SK-N-SH treated with all-trans-retinoic acid at 6 μM for 48 hours (cell line): ENCODE results near the gene ZNF354B.

Experiments used
- ATAC-seq: fragments of 200-7000 bp; cut with Tn5 transposase; 3 replicates; pipeline ENCODE4 v1.9.1; 2020; ENCODE audit warnings: mild to moderate bottlenecking, moderate library complexity
- ARNTL ChIP-seq: fragments of 450-650 bp; formaldehyde crosslinking; IDR thresholded peaks from 2 replicates; pipeline ENCODE4 v1.5.0; 2020; ENCODE audit warnings: low read depth, mild to moderate bottlenecking, moderate library complexity, borderline replicate concordance
- BACH2 ChIP-seq: fragments of 250-450 bp; sonication (Bioruptor Pico); IDR thresholded peaks from 2 replicates; pipeline ENCODE4 v1.9.0; 2021; ENCODE audit warnings: mild to moderate bottlenecking, borderline replicate concordance
- CREB5 ChIP-seq: fragments of 250-450 bp; sonication (Bioruptor Pico); IDR thresholded peaks from 2 replicates; pipeline ENCODE4 v1.5.1; 2020; ENCODE audit warnings: low read depth, mild to moderate bottlenecking, moderate library complexity
- CSDC2 ChIP-seq: fragments of 250-450 bp; sonication (Bioruptor Pico); IDR thresholded peaks from 2 replicates; pipeline ENCODE4 v1.5.0; 2020; ENCODE audit warnings: mild to moderate bottlenecking, moderate library complexity
- CSRNP3 ChIP-seq: fragments of 250-450 bp; sonication (Bioruptor Pico); IDR thresholded peaks from 2 replicates; pipeline ENCODE4 v1.5.1; 2021; ENCODE audit warnings: mild to moderate bottlenecking, moderate library complexity
- ESRRG ChIP-seq: fragments of 250-450 bp; sonication (Bioruptor Pico); IDR thresholded peaks from 2 replicates; pipeline ENCODE4 v1.6.1; 2021; ENCODE audit warnings: mild to moderate bottlenecking
- GLIS3 ChIP-seq: fragments of 250-450 bp; sonication (Bioruptor Pico); IDR thresholded peaks from 2 replicates; pipeline ENCODE4 v1.5.0; 2020; ENCODE audit warnings: mild to moderate bottlenecking, moderate library complexity
- ISL1 ChIP-seq: fragments of 250-450 bp; sonication (Bioruptor Pico); IDR thresholded peaks from 2 replicates; pipeline ENCODE4 v2.1.2; 2022; ENCODE audit warnings: mild to moderate bottlenecking, moderate library complexity
- PPARA ChIP-seq: fragments of 250-450 bp; sonication (Bioruptor Pico); IDR thresholded peaks from 2 replicates; pipeline ENCODE4 v1.5.0; 2020; ENCODE audit warnings: mild to moderate bottlenecking, borderline replicate concordance
- RARB ChIP-seq: fragments of 250-450 bp; sonication (Bioruptor Pico); IDR thresholded peaks from 2 replicates; pipeline ENCODE4 v1.8.0; 2021; ENCODE audit warnings: mild to moderate bottlenecking, moderate library complexity
- SNAI2 ChIP-seq: fragments of 250-450 bp; sonication (Bioruptor Pico); IDR thresholded peaks from 2 replicates; pipeline ENCODE4 v1.5.0; 2020; ENCODE audit warnings: mild to moderate bottlenecking, moderate library complexity
- ZC3H10 ChIP-seq: fragments of 250-450 bp; sonication (Bioruptor Pico); IDR thresholded peaks from 2 replicates; pipeline ENCODE4 v1.5.1; 2021; ENCODE audit warnings: mild to moderate bottlenecking, moderate library complexity
- ZFP3 ChIP-seq: fragments of 250-450 bp; sonication (Bioruptor Pico); IDR thresholded peaks from 2 replicates; pipeline ENCODE4 v1.5.0; 2020; ENCODE audit warnings: mild to moderate bottlenecking, moderate library complexity
- ZFP30 ChIP-seq: fragments of 450-650 bp; formaldehyde crosslinking; IDR thresholded peaks from 2 replicates; pipeline ENCODE4 v1.5.0; 2022; ENCODE audit warnings: mild to moderate bottlenecking, moderate library complexity
- ZNF565 ChIP-seq: fragments of 450-650 bp; formaldehyde crosslinking; conservative IDR thresholded peaks from 2 replicates; pipeline ENCODE4 v1.5.0; 2020; ENCODE audit warnings: low read depth, mild to moderate bottlenecking, moderate library complexity
- ZNF8 ChIP-seq: fragments of 450-650 bp; formaldehyde crosslinking; IDR thresholded peaks from 2 replicates; pipeline ENCODE4 v1.5.0; 2020; ENCODE audit warnings: mild to moderate bottlenecking, moderate library complexity
- TF ChIP-seq, protein P1 (sequence below): fragments of 250-450 bp; sonication (Bioruptor Pico); IDR thresholded peaks from 2 replicates; pipeline ENCODE4 v1.8.0; 2021; ENCODE audit warnings: low read depth, mild to moderate bottlenecking, moderate library complexity, borderline replicate concordance
- TF ChIP-seq, protein P2 (sequence below): fragments of 250-450 bp; sonication (Bioruptor Pico); IDR thresholded peaks from 2 replicates; pipeline ENCODE4 v1.8.0; 2020; ENCODE audit warnings: mild to moderate bottlenecking, moderate library complexity, borderline replicate concordance

ZNF354B gene

DNA sequence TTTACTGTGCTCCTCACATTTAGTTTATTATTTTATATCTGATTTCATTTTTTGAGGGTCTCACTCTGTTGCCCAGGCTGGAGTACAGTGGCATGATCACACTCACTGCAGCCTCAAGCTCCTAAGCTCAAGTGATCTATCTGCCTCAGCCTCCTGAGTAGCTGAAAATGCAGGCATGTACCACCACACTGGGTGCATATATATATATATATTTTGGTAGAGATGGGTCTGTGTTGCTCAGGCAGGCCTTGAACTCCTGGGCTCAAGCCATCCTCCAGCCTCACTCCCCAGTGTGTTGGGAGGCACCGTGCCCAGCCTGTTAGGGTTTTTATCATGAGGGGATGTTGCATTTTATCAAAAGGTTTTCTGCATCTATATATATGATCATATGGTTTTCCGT is 39.8 kb upstream of the ZNF354B start (continued):
- TF ChIP-seq, protein P1, sequence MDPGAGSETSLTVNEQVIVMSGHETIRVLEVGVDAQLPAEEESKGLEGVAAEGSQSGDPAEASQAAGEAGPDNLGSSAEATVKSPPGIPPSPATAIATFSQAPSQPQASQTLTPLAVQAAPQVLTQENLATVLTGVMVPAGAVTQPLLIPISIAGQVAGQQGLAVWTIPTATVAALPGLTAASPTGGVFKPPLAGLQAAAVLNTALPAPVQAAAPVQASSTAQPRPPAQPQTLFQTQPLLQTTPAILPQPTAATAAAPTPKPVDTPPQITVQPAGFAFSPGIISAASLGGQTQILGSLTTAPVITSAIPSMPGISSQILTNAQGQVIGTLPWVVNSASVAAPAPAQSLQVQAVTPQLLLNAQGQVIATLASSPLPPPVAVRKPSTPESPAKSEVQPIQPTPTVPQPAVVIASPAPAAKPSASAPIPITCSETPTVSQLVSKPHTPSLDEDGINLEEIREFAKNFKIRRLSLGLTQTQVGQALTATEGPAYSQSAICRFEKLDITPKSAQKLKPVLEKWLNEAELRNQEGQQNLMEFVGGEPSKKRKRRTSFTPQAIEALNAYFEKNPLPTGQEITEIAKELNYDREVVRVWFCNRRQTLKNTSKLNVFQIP (CRISPR knock-in tag), result no peak
- TF ChIP-seq RARB, result no peak
- TF ChIP-seq CREB5 (CRISPR knock-in tag), result no peak
- no peak for TF ChIP-seq CSRNP3
- TF ChIP-seq CSDC2 (CRISPR knock-in tag), result no peak
- TF ChIP-seq ZC3H10 (CRISPR knock-in tag), result no peak

- ATAC-seq, result no peak
- TF ChIP-seq SNAI2 (no peak), ZNF8 (CRISPR knock-in tag) (no peak), CREB5 (CRISPR knock-in tag) (no peak), PPARA (CRISPR knock-in tag) (no peak), ZNF565 (CRISPR knock-in tag) (no peak), ZFP3 (no peak), ARNTL (CRISPR knock-in tag) (no peak), ISL1 (CRISPR knock-in tag) (no peak), ZC3H10 (CRISPR knock-in tag) (no peak), BACH2 (CRISPR knock-in tag) (no peak)
- TF ChIP-seq, protein P2, sequence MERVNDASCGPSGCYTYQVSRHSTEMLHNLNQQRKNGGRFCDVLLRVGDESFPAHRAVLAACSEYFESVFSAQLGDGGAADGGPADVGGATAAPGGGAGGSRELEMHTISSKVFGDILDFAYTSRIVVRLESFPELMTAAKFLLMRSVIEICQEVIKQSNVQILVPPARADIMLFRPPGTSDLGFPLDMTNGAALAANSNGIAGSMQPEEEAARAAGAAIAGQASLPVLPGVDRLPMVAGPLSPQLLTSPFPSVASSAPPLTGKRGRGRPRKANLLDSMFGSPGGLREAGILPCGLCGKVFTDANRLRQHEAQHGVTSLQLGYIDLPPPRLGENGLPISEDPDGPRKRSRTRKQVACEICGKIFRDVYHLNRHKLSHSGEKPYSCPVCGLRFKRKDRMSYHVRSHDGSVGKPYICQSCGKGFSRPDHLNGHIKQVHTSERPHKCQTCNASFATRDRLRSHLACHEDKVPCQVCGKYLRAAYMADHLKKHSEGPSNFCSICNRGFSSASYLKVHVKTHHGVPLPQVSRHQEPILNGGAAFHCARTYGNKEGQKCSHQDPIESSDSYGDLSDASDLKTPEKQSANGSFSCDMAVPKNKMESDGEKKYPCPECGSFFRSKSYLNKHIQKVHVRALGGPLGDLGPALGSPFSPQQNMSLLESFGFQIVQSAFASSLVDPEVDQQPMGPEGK, result no peak
- TF ChIP-seq, all 23 proteins: peak for 0
These were observed 34.3 kb upstream of the ZNF354B start for GRCh38 chr5:178825444-178825843.

GRCh38 chr5:178826216-178826615 is 33.5 kb upstream of the ZNF354B start:
- ATAC-seq, result no peak
- TF ChIP-seq CSDC2 (CRISPR knock-in tag) (no peak), CSRNP3 (no peak), ZFP3 (no peak), ZC3H10 (CRISPR knock-in tag) (no peak), ZNF565 (CRISPR knock-in tag) (no peak), ESRRG (CRISPR knock-in tag) (no peak), RARB (no peak), ZFP30 (no peak), ARNTL (CRISPR knock-in tag) (no peak), ISL1 (CRISPR knock-in tag) (no peak), GLIS3 (no peak)
- TF ChIP-seq, protein P1 (CRISPR knock-in tag), result no peak
